WTC11 (cell line): ENCODE measurements around the gene TRAP1. TPM values are rescaled to one million over a fixed set of nuclear protein-coding genes. Genes with fewer than 3 reads are reported as not detected.

Experiments used
- ATAC-seq: fragments of 200-7000 bp; cut with Tn5 transposase; 2 replicates; pipeline ENCODE4 v1.10.0; 2021; ENCODE audit warnings: mild to moderate bottlenecking, moderate library complexity
- CTCF ChIA-PET: fragments of 300-600 bp; sonication (Branson Sonifier 250); formaldehyde crosslinking; loops from one replicate; lab custom pipeline; 2021; ENCODE audit warnings: antibody characterized with exemption; lab: Charles Lee
- POLR2A ChIA-PET: fragments of 350-600 bp; sonication (Branson Sonifier 250); formaldehyde crosslinking; loops from one replicate; lab custom pipeline; 2021; ENCODE audit warnings: antibody characterized with exemption; lab: Charles Lee
- DNase-seq: peaks from one replicate; pipeline ENCODE4 v3.0.0; 2021; ENCODE audit warnings: low spot score
- H3K27ac Mint-ChIP-seq: 2 replicates; pipeline ENCODE4 v1.8.0; 2021; ENCODE audit warnings: mixed read lengths
- H3K27me3 Mint-ChIP-seq: 2 replicates; pipeline ENCODE4 v1.8.0; 2021; ENCODE audit warnings: low read depth, mild to moderate bottlenecking, moderate library complexity, mixed read lengths
- H3K36me3 Mint-ChIP-seq: 2 replicates; pipeline ENCODE4 v1.8.0; 2021; ENCODE audit warnings: mixed read lengths
- H3K4me1 Mint-ChIP-seq: 2 replicates; pipeline ENCODE4 v1.8.0; 2022; ENCODE audit warnings: mixed read lengths
- H3K4me3 Mint-ChIP-seq: 2 replicates; pipeline ENCODE4 v1.8.0; 2021; ENCODE audit warnings: mild to moderate bottlenecking, moderate library complexity, mixed read lengths
- H3K9me3 Mint-ChIP-seq: 2 replicates; pipeline ENCODE4 v1.8.0; 2021; ENCODE audit warnings: mixed read lengths
- ELF4 ChIP-seq: sonication (generic); formaldehyde crosslinking; IDR thresholded peaks from 2 replicates; pipeline ENCODE4 v1.8.1; 2022; ENCODE audit warnings: low read depth, mild to moderate bottlenecking, moderate library complexity, missing genetic modification reagents
- EMX1 ChIP-seq: fragments of 250-450 bp; sonication (Bioruptor Pico); IDR thresholded peaks from 2 replicates; pipeline ENCODE4 v1.8.0; 2021; ENCODE audit warnings: mild to moderate bottlenecking
- FOXK1 ChIP-seq: sonication (generic); formaldehyde crosslinking; IDR thresholded peaks from 2 replicates; pipeline ENCODE4 v1.8.0; 2022; ENCODE audit warnings: mild to moderate bottlenecking, moderate library complexity, missing genetic modification reagents
- GTF2I ChIP-seq: fragments of 250-450 bp; sonication (Bioruptor Pico); conservative IDR thresholded peaks from 2 replicates; pipeline ENCODE4 v1.4.0; 2021; ENCODE audit warnings: mild to moderate bottlenecking
- JUN ChIP-seq: sonication (generic); formaldehyde crosslinking; IDR thresholded peaks from 2 replicates; pipeline ENCODE4 v1.8.0; 2023; ENCODE audit warnings: mild to moderate bottlenecking, missing genetic modification reagents
- KAT7 ChIP-seq: sonication (generic); formaldehyde crosslinking; IDR thresholded peaks from 2 replicates; pipeline ENCODE4 v1.8.1; 2023; ENCODE audit warnings: missing genetic modification reagents, mild to moderate bottlenecking, borderline replicate concordance
- TEAD1 ChIP-seq: sonication (generic); formaldehyde crosslinking; IDR thresholded peaks from 2 replicates; pipeline ENCODE4 v1.8.0; 2022; ENCODE audit warnings: mild to moderate bottlenecking, missing genetic modification reagents
- ZBTB21 ChIP-seq: sonication (generic); formaldehyde crosslinking; IDR thresholded peaks from 2 replicates; pipeline ENCODE4 v1.8.1; 2023; ENCODE audit warnings: mild to moderate bottlenecking, missing genetic modification reagents, borderline replicate concordance
- total RNA-seq: library from RNA; stranded (reverse); gene quantifications from 3 replicates; pipeline ENCODE4 v1.2.3, GENCODE V29; 2021
- TF ChIP-seq, protein P1 (sequence below): sonication (generic); formaldehyde crosslinking; IDR thresholded peaks from 2 replicates; pipeline ENCODE4 v1.8.1; 2022; ENCODE audit warnings: mild to moderate bottlenecking, missing genetic modification reagents, moderate library complexity, borderline replicate concordance
- TF ChIP-seq, protein P2 (sequence below): sonication (generic); formaldehyde crosslinking; IDR thresholded peaks from 2 replicates; pipeline ENCODE4 v1.8.1; 2023; ENCODE audit warnings: mild to moderate bottlenecking, moderate library complexity, missing genetic modification reagents
- TF ChIP-seq, protein P3 (sequence below): sonication (generic); formaldehyde crosslinking; IDR thresholded peaks from 2 replicates; pipeline ENCODE4 v1.8.1; 2022; ENCODE audit warnings: mild to moderate bottlenecking, moderate library complexity, missing genetic modification reagents
- TF ChIP-seq, protein P4 (sequence below): sonication (generic); formaldehyde crosslinking; IDR thresholded peaks from 2 replicates; pipeline ENCODE4 v1.8.1; 2023; ENCODE audit warnings: mild to moderate bottlenecking, missing genetic modification reagents, moderate library complexity
- TF ChIP-seq, protein P5 (sequence below): fragments of 250-450 bp; sonication (Bioruptor Pico); IDR thresholded peaks from 2 replicates; pipeline ENCODE4 v1.9.0; 2021; ENCODE audit warnings: mild to moderate bottlenecking
- TF ChIP-seq, protein P6 (sequence below): sonication (generic); formaldehyde crosslinking; IDR thresholded peaks from 2 replicates; pipeline ENCODE4 v1.8.0; 2023; ENCODE audit warnings: missing genetic modification reagents

TRAP1 gene
- total RNA-seq, 1 experiment from 2014 or later, result 285 TPM

DNA sequence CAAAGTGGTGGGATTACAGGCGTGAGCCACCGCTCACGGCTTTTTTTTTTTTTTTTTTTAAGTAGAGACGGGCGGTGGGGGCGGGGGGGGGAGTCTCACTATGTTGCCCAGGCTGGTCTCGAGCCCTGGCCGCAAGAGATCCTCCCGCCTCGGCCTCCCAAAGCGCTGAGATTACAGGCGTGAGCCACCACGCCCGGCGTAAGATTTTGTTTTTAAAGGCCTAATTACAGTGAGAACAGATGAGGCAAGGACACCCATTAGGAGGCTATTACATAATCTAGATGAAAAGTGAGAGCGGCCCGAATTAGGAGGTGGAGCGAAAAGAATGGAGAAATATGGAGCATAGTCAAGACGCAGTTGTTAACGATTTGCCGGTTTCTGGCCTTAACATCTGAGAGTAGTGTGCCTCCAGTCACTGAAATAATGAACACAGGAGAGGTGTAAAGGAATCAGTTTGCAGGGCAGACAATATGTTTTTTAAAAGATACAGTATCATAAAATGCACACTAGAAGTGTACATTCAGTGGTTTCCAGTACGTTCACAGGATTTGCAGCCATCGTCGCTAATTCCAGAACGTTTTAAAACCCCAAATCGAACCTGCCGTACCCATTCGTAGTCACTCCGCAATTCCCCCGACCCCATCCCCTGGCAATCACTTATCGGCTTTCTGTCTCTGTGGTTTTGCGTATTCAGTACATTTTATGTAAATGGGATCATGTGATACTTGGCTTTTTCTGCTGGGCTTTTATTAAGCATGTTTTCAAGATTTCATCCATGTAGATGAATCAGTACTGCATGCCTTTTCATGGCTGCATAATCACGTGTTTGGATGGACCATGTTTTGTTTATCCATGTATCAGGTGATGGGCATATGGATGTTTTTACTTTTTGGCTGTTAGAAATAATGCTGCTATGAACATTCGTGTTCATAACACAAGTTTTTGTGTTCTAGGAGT is 104.5 kb downstream of the TRAP1 start (continued):
- TF ChIP-seq EMX1 (CRISPR knock-in tag), result no peak
- TF ChIP-seq, protein P1, sequence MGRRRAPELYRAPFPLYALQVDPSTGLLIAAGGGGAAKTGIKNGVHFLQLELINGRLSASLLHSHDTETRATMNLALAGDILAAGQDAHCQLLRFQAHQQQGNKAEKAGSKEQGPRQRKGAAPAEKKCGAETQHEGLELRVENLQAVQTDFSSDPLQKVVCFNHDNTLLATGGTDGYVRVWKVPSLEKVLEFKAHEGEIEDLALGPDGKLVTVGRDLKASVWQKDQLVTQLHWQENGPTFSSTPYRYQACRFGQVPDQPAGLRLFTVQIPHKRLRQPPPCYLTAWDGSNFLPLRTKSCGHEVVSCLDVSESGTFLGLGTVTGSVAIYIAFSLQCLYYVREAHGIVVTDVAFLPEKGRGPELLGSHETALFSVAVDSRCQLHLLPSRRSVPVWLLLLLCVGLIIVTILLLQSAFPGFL, result no peak
- no peak for TF ChIP-seq ZBTB21 (CRISPR knock-in tag)

DNA sequence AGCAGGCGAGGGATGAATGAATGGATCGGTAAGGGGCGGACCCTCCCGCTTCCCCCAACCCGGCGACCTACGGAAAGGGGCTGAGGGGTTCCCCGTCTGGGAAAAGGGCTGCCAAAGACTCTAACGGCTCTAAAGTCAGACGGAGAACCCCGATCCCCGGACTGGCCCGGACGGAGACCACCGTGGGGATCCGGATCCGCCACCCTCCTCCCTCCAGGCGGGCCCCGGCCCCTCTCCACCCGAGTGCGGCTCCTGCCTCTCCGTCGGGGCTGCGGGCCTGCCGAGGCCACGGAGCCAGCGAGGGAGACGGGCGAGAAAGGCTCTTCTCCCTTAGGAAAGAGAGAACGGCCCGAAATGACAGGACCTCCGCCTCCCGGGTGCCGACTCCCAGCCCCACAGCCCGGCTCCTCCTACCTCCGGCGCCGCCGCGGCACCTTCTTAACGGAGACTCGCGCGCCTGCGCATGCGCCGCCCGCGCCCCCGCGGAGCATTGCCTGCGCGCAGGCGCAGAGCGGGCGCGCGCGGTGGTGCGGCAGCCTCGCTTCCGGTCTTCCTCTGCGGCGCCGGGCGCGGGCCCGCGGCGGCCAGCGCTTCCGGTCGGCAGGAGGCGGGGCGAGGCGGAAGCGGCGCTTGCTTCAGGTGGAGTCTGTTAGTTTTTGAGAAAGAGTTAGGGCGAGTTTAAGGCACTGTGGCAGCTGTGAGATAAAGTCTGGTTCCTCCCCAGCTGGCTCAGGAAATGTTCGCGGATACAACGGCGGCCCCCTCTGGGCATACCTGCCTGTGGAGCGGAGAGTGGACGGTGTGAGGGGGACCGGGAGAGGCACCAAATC is 106.0 kb downstream of the TRAP1 start, which contains the start of gene SLX4:
SLX4 (minus strand) TSS at position 461 of the 830 bp plus-strand sequence. CDS start 2,642 bp downstream, outside the sequence.
- CTCF ChIA-PET, result interaction anchor here (0.6 kb wide), 1 partner anchor 28 kb away, joined by 3 read pairs; no protein-coding TSS in a partner anchor
- H3K27me3 Mint-ChIP-seq, result no peaks in the 10 kb centered on the region
- TF ChIP-seq TEAD1 (CRISPR knock-in tag) (0 out of 2 replicates have a peak, but pooled peaks have one; percentile 57), KAT7 (CRISPR knock-in tag) (0 out of 2 replicates have a peak, but pooled peaks have one; percentile 57)
- TF ChIP-seq, protein P2, sequence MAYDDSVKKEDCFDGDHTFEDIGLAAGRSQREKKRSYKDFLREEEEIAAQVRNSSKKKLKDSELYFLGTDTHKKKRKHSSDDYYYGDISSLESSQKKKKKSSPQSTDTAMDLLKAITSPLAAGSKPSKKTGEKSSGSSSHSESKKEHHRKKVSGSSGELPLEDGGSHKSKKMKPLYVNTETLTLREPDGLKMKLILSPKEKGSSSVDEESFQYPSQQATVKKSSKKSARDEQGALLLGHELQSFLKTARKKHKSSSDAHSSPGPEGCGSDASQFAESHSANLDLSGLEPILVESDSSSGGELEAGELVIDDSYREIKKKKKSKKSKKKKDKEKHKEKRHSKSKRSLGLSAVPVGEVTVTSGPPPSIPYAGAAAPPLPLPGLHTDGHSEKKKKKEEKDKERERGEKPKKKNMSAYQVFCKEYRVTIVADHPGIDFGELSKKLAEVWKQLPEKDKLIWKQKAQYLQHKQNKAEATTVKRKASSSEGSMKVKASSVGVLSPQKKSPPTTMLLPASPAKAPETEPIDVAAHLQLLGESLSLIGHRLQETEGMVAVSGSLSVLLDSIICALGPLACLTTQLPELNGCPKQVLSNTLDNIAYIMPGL (CRISPR knock-in tag), result peak; percentile 62; the same call in 1 of the 2 replicates
- TF ChIP-seq, protein P3, sequence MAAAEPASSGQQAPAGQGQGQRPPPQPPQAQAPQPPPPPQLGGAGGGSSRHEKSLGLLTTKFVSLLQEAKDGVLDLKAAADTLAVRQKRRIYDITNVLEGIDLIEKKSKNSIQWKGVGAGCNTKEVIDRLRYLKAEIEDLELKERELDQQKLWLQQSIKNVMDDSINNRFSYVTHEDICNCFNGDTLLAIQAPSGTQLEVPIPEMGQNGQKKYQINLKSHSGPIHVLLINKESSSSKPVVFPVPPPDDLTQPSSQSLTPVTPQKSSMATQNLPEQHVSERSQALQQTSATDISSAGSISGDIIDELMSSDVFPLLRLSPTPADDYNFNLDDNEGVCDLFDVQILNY (CRISPR knock-in tag), result 0 out of 2 replicates have a peak, but pooled peaks have one; percentile 31
- TF ChIP-seq, protein P4, sequence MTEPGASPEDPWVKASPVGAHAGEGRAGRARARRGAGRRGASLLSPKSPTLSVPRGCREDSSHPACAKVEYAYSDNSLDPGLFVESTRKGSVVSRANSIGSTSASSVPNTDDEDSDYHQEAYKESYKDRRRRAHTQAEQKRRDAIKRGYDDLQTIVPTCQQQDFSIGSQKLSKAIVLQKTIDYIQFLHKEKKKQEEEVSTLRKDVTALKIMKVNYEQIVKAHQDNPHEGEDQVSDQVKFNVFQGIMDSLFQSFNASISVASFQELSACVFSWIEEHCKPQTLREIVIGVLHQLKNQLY (CRISPR knock-in tag), result 0 out of 2 replicates have a peak, but pooled peaks have one; percentile 16
- TF ChIP-seq, protein P5, sequence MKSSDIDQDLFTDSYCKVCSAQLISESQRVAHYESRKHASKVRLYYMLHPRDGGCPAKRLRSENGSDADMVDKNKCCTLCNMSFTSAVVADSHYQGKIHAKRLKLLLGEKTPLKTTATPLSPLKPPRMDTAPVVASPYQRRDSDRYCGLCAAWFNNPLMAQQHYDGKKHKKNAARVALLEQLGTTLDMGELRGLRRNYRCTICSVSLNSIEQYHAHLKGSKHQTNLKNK (CRISPR knock-in tag), result no peak
- TF ChIP-seq, all 79 proteins: peak for 5
- H3K4me1 Mint-ChIP-seq, result peaks cover 23% of the 10 kb centered on the region
- H3K4me3 Mint-ChIP-seq, result peak within 1 kb of the TSS; percentile 99
- peaks cover 7% of the 10 kb centered on the region for H3K36me3 Mint-ChIP-seq
- POLR2A ChIA-PET, result no interaction called here
- no peaks in the 10 kb centered on the region for H3K9me3 Mint-ChIP-seq
- DNase-seq (peak; percentile 86), ATAC-seq (peak; percentile 88)
- H3K27ac Mint-ChIP-seq, result peak within 1 kb of the TSS; percentile 98

DNA sequence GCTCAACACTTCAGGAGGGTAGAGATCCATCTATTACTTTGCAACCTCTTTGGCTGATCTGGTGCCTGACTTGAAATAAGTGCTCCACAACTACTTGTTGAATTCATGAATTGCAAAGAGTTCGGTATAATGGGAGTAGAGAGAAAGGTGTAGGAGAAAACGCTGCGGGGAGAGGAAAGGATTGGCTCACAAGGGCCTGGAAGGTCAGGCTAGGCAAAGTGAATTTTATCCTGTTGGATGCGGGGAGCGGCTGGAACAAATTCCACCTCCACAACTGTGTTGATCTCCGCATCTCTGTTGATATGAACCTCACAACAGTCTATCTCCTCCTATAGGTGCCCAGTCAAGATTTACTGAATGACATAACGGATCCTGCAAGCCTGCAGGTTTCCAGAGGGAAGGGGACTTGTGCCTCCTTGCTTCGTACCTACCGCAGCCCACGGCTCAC is 106.6 kb downstream of the TRAP1 start:
- DNase-seq (no peak), ATAC-seq (no peak)
- CTCF ChIA-PET, result interaction anchor here (1.2 kb wide), 1 partner anchor 43 kb away, joined by 3 read pairs; no protein-coding TSS in a partner anchor
- Mint-ChIP-seq H3K36me3 (peaks cover 11% of the 10 kb centered on the region), H3K4me1 (peaks cover 23% of the 10 kb centered on the region), H3K27ac (peak overlapping the region; percentile 26), H3K9me3 (no peaks in the 10 kb centered on the region), H3K4me3 (peak overlapping the region; percentile 99), H3K27me3 (no peaks in the 10 kb centered on the region)
- TF ChIP-seq, protein P6, sequence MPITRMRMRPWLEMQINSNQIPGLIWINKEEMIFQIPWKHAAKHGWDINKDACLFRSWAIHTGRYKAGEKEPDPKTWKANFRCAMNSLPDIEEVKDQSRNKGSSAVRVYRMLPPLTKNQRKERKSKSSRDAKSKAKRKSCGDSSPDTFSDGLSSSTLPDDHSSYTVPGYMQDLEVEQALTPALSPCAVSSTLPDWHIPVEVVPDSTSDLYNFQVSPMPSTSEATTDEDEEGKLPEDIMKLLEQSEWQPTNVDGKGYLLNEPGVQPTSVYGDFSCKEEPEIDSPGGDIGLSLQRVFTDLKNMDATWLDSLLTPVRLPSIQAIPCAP (CRISPR knock-in tag), result no peak
- TF ChIP-seq, protein P5 (CRISPR knock-in tag), result no peak
- TF ChIP-seq ELF4 (CRISPR knock-in tag), result no peak
- TF ChIP-seq FOXK1 (CRISPR knock-in tag), result no peak
- TF ChIP-seq JUN (CRISPR knock-in tag), result no peak
- TF ChIP-seq GTF2I (CRISPR knock-in tag), result no peak
- POLR2A ChIA-PET, result no interaction called here
